ENCODE data around the gene TCF21. TPM values are rescaled to one million over a fixed set of nuclear protein-coding genes. Genes with fewer than 3 reads are reported as not detected.

Gene TCF21
- not detected for total RNA-seq

DNA sequence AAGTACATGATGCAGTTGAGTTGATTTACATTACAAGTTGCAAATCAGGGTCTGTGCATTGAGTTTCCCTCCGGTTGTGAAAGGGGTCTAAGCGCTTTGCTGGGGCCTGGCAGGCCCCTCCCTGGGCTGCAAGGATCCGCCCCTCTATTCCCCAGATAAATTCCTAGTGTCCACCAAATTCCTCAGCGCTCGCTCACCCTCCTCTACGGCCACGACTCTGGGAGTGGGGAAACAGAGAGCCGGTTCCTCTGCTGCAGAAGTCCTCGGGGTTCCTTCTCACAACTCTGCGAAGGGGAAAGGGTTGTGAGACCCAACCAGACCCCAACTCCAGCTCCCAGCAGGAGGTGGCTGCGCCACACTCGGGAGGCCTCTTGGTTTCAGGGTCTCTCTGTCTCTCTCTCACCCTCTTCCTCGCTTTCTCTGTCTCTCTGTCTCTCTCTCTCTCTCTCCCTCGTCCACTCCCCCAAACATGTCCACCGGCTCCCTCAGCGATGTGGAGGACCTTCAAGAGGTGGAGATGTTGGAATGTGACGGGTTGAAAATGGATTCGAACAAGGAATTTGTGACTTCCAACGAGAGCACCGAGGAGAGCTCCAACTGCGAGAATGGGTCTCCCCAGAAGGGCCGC lies at the start of gene TCF21:
TSS of gene TCF21 (plus strand) at position 185 of the 628 bp plus-strand sequence. CDS start at position 470, 285 bp downstream.

Other genes with a start within 250 kb of the TCF21 start
- 25.7 TPM for gene TBPL1, start 64.1 kb downstream of the TCF21 start, total RNA-seq
- 0.94 TPM for gene SLC2A12, start 163.5 kb downstream of the TCF21 start, total RNA-seq

Measured in parietal lobe (tissue), 1 donor.